ENCODE measurements around the gene HMOX1. TPM values are rescaled to one million over a fixed set of nuclear protein-coding genes. Genes with fewer than 3 reads are reported as not detected.

Gene HMOX1
- total RNA-seq, 4 donors from 2014 or later = 11.4 to 131 (median 22.2) TPM

GRCh38 chr22:35335468-35335867 is 45.4 kb upstream of the HMOX1 start:
- Histone ChIP-seq H3K9me3 (no peaks in the 10 kb centered on the region), H3K4me1 (peaks cover 4 to 7% of the 10 kb centered on the region in 2 donors), H3K4me3 (no peak overlapping the region), H3K27me3 (no peaks in the 10 kb centered on the region), H3K27ac (peak overlapping the region in 3 of 4 donors; percentile 17 to 54 (median 31)), H3K36me3 (peaks cover 0 to 93% of the 10 kb centered on the region in 2 donors)
- no peak for TF ChIP-seq POLR2A (IDR thresholded peaks at IDR 0.05)
- in situ Hi-C loops (cut with MboI; ENCODE audit: low sequenced_read_pairs in 4 of 4) (loop anchor here in 2 of 4 donors (25.0 kb wide), 1 partner anchor 252 kb away; no protein-coding TSS in a partner anchor), intact Hi-C loops (cut with DNase I; ENCODE audit: low total_unique reads) (no loop called here)
- DNase-seq (no peak), ATAC-seq (no peak)

DNA sequence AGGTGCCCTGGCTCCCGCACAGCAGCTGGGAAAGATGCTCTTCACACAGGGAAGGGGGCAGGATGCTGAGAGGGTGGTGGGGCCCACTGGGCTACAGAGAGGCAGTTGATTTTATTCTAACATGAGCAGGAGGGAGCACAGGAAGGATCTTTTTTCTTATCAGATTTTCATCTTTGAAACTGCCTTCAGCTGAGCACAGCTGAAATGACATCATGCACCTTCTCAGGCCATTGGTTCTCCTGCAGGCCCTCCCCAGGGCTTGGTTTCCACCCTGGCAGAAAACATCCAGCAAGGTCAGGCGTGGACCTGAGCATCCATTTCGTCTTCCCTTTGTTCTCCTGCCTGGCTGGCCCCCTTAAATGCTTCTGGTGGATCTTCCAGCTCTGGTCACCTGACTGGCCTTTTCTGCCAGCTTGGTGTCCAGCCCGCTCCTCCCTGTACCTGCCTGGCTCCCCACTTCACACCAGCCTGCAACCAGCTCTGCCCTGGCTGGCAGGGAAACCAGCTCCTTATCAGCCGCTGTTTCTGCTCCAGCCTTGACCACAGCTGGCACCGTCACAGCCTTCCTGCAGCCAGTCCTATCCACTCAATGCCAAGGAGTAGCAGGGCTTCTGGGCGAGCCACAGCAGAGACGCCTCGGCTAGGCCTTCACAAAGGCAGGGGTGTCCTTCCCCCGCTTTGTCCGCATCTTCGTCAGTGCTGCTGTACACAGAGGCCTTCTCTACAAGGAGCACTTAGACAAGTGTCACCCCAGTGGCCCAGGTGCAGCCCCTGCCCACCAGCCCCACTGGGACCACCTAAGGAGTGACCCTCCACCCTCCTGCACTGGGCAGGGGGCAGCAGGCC is 44.7 kb upstream of the HMOX1 start:
- Histone ChIP-seq H3K27ac (peak overlapping the region in 3 of 4 donors; percentile 17 to 54 (median 39)), H3K4me1 (peaks cover 0 to under 1% of the 10 kb centered on the region in 2 donors), H3K36me3 (peaks cover 0 to 96% of the 10 kb centered on the region in 2 donors), H3K4me3 (no peak overlapping the region), H3K9me3 (no peaks in the 10 kb centered on the region), H3K27me3 (no peaks in the 10 kb centered on the region)
- TF ChIP-seq, protein P1, sequence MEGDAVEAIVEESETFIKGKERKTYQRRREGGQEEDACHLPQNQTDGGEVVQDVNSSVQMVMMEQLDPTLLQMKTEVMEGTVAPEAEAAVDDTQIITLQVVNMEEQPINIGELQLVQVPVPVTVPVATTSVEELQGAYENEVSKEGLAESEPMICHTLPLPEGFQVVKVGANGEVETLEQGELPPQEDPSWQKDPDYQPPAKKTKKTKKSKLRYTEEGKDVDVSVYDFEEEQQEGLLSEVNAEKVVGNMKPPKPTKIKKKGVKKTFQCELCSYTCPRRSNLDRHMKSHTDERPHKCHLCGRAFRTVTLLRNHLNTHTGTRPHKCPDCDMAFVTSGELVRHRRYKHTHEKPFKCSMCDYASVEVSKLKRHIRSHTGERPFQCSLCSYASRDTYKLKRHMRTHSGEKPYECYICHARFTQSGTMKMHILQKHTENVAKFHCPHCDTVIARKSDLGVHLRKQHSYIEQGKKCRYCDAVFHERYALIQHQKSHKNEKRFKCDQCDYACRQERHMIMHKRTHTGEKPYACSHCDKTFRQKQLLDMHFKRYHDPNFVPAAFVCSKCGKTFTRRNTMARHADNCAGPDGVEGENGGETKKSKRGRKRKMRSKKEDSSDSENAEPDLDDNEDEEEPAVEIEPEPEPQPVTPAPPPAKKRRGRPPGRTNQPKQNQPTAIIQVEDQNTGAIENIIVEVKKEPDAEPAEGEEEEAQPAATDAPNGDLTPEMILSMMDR (IDR thresholded peaks at IDR 0.05 in 4 of 5, conservative IDR thresholded peaks at IDR 0.05 in 1 of 5) = no peak
- TF ChIP-seq POLR2A (IDR thresholded peaks at IDR 0.05) = no peak
- DNase-seq (no peak), ATAC-seq (no peak)
- intact Hi-C loops (cut with DNase I; ENCODE audit: low total_unique reads) = no loop called here
- in situ Hi-C loops (cut with MboI; ENCODE audit: low sequenced_read_pairs in 4 of 4) = loop anchor here in 2 of 4 donors (25.0 kb wide), 1 partner anchor 251 kb away; no protein-coding TSS in a partner anchor

- no peak for TF ChIP-seq POLR2A (IDR thresholded peaks at IDR 0.05)
- TF ChIP-seq, protein P1 (IDR thresholded peaks at IDR 0.05 in 4 of 5, conservative IDR thresholded peaks at IDR 0.05 in 1 of 5) = no peak
- H3K4me1 ChIP-seq = no peaks in the 10 kb centered on the region
- peaks cover 0 to 95% of the 10 kb centered on the region in 2 donors for H3K36me3 ChIP-seq
- H3K27me3 ChIP-seq = no peaks in the 10 kb centered on the region
- in situ Hi-C loops (cut with MboI; ENCODE audit: low sequenced_read_pairs in 4 of 4) (loop anchor here in 2 of 4 donors (25.0 kb wide), 1 partner anchor 249 kb away; no protein-coding TSS in a partner anchor), intact Hi-C loops (cut with DNase I; ENCODE audit: low total_unique reads) (no loop called here)
- ATAC-seq (no peak), DNase-seq (no peak)
- H3K4me3 ChIP-seq = no peak overlapping the region
- H3K27ac ChIP-seq = no peak overlapping the region
- H3K9me3 ChIP-seq = no peaks in the 10 kb centered on the region
Observed at GRCh38 chr22:35337932-35338331, 43.0 kb upstream of the HMOX1 start.

GRCh38 chr22:35341090-35341874 is 39.6 kb upstream of the HMOX1 start:
- H3K4me1 ChIP-seq = no peaks in the 10 kb centered on the region
- H3K4me3 ChIP-seq = no peak overlapping the region
- ATAC-seq (no peak), DNase-seq (no peak)
- in situ Hi-C loops (cut with MboI; ENCODE audit: low sequenced_read_pairs in 4 of 4) (loop anchor here in 2 of 4 donors (25.0 kb wide), 1 partner anchor 246 kb away; no protein-coding TSS in a partner anchor), intact Hi-C loops (cut with DNase I; ENCODE audit: low total_unique reads) (no loop called here)
- peaks cover 0 to 92% of the 10 kb centered on the region in 2 donors for H3K36me3 ChIP-seq
- H3K9me3 ChIP-seq = no peaks in the 10 kb centered on the region
- TF ChIP-seq POLR2A (IDR thresholded peaks at IDR 0.05) = no peak
- TF ChIP-seq, protein P1 (IDR thresholded peaks at IDR 0.05 in 4 of 5, conservative IDR thresholded peaks at IDR 0.05 in 1 of 5) = no peak
- no peak overlapping the region for H3K27ac ChIP-seq
- H3K27me3 ChIP-seq = no peaks in the 10 kb centered on the region
